GM10248 (cell line): ENCODE results near the gene NFKBIB.

Source experiments
- CTCF ChIA-PET: fragments of 300-600 bp; sonication (Branson Sonifier 250); formaldehyde crosslinking; extraction: SDS; loops from one replicate; lab custom pipeline; 2021; ENCODE audit warnings: antibody characterized with exemption; lab: Yijun Ruan, JAX
- POLR2A ChIA-PET: fragments of 350-650 bp; sonication (Branson Sonifier 250); formaldehyde crosslinking; extraction: SDS; loops from one replicate; lab custom pipeline; 2020; ENCODE audit warnings: antibody characterized with exemption; lab: Yijun Ruan, JAX
- DNase-seq: peaks from one replicate; pipeline ENCODE4 v3.0.0; 2012; ENCODE audit errors: extremely low spot score
- TF ChIP-seq, protein P1 (sequence below): IDR thresholded peaks from 2 replicates; pipeline ENCODE4 v1.5.1; 2012; ENCODE audit warnings: mild to moderate bottlenecking, low read depth; ENCODE audit errors: extremely low read depth, missing control alignments, control extremely low read depth

Gene NFKBIB

DNA sequence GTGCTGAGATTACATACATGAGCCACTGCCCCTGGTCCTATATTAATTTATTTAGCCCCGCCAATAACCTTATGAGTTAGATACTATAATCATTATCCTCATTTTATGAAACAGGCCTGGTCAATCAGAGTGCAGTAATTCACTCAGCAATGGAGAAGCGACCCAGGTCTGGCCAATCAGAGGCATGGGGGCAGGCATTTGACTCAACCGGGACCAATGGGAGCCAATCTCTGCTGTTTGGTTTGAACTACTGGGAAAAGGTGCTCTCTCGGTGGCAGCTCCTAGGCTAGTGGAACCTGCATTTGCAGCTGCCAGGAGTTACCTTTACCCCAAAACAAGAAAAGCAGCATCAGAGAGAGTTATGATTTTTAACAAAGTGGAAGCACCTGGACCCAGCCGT is 6.9 kb upstream of the NFKBIB start:
- no peak for DNase-seq
- ChIA-PET CTCF (interaction anchor here (1.0 to 2.4 kb wide), 2 partner anchors 20 to 490 kb away, joined by 3 to 5 read pairs; partner anchors contain the start of gene FAM98C), POLR2A (no interaction called here)
- TF ChIP-seq, protein P1, sequence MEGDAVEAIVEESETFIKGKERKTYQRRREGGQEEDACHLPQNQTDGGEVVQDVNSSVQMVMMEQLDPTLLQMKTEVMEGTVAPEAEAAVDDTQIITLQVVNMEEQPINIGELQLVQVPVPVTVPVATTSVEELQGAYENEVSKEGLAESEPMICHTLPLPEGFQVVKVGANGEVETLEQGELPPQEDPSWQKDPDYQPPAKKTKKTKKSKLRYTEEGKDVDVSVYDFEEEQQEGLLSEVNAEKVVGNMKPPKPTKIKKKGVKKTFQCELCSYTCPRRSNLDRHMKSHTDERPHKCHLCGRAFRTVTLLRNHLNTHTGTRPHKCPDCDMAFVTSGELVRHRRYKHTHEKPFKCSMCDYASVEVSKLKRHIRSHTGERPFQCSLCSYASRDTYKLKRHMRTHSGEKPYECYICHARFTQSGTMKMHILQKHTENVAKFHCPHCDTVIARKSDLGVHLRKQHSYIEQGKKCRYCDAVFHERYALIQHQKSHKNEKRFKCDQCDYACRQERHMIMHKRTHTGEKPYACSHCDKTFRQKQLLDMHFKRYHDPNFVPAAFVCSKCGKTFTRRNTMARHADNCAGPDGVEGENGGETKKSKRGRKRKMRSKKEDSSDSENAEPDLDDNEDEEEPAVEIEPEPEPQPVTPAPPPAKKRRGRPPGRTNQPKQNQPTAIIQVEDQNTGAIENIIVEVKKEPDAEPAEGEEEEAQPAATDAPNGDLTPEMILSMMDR = no peak

DNA sequence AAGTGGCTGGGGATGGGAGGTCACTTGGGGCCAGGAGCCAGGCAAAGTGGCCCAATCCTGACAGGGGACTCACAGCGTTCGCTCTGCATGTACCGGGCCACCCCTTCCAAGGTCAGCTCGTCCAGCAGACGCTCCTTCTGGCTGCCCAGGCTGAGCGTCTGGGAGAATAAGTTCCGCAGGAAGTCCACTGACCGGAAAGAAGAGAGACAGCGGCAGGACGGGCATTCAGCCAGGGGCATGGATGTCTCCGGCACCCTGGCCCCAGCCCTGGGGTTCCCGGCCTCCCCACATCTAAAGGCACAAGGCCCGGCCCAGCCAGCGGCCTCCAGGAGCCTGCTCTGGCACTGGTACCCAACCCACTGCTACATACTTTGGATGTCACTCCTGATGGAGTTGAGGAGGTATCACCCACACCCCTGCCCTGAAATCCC is 6.4 kb upstream of the NFKBIB start:
- no peak for DNase-seq
- ChIA-PET POLR2A (no interaction called here), CTCF (interaction anchor here (1.0 to 2.4 kb wide), 2 partner anchors 21 to 491 kb away, joined by 3 to 5 read pairs; partner anchors contain the start of gene FAM98C)
- TF ChIP-seq, protein P1 = no peak

DNA sequence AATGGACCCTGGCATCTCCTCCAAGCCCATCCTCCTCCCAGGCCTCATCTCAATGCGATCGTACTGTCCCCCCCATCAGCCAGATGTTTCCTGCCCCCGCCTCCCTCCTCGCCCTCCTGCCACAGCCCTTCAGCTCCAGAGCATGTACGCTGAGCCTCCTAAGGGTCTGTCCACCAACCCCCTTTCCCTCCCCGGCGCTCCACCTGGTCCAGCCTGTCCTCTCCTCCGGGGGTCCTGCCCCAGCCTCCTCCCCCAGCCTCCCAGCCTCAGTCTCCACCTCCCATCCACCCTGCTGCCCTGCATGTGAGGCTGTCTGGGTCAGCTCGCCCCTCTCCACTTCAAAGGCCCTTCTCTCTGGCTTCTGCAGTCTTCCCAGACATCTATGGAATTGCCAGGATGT is 4.8 kb upstream of the NFKBIB start:
- POLR2A ChIA-PET = no interaction called here
- CTCF ChIA-PET = interaction anchor here (0.8 to 1.2 kb wide), 2 partner anchors 16 to 260 kb away, joined by 3 read pairs; no protein-coding TSS in a partner anchor
- DNase-seq = no peak
- TF ChIP-seq, protein P1 = no peak

DNA sequence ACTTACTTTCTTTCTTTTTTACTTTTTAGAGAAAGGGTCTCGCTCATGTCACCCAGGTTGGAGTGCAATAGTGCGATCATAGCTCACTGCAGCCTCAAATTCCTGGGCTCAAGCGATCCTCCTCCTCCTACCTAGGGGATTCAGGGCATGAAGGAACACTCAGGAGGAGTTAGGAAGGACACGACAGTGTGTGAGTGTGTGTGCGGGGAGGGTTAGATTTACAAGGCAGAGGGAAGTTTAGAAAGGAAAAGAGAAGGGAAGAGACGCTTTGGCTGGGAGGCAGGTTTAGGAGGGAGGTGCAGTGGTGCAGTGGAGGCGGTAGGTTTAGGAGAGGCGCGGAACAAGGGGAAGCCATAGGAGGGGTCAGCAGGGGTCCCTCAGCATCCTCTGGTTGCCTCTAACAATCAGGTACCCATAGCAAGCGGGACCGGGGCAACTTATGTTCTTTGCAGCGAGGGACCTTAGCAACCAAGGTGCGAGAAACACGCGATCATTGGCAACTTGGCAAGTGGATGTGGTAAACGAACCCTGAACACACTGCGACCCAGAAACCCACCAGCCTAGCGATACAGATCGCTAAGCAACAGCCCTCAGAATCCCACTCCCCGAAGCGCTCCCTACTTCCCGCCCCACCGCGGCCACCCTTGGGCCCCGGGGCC is 852 bp upstream of the NFKBIB start:
- DNase-seq = no peak
- ChIA-PET POLR2A (no interaction called here), CTCF (interaction anchor here (0.7 kb wide), 1 partner anchor 11 kb away, joined by 3 read pairs; no protein-coding TSS in a partner anchor)
- TF ChIP-seq, protein P1 = no peak

DNA sequence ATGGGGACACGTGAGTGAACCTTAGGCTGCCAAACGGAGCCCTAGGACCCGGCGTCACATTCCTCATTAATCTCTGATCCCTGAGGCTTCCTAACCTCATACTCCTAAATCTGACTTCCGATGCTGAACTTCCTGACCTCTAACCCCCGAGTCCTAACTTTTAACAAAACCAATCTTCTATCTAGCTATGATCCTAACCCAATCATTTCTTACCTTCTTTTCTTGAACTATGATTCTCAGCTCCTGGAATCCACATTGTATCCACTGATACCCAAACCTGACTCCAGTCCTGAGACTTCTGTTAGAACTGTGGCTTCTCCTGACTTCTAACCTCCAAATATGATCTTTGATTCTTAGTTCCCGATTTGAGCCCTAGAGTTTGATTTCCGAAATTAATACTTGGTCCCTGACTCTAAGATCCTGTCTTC is 447 bp downstream of the NFKBIB start:
- TF ChIP-seq, protein P1 = no peak
- POLR2A ChIA-PET = interaction anchor here (0.7 to 1.0 kb wide), 3 partner anchors 20 to 69 kb away, joined by 3 read pairs; partner anchors contain the start of gene ECH1
- DNase-seq = no peak
- CTCF ChIA-PET = interaction anchor here (1.0 to 2.2 kb wide), 9 partner anchors 8 to 497 kb away, joined by 3 to 18 read pairs (median 4); partner anchors contain the start of genes FAM98C, MRPS12 and SARS2

DNA sequence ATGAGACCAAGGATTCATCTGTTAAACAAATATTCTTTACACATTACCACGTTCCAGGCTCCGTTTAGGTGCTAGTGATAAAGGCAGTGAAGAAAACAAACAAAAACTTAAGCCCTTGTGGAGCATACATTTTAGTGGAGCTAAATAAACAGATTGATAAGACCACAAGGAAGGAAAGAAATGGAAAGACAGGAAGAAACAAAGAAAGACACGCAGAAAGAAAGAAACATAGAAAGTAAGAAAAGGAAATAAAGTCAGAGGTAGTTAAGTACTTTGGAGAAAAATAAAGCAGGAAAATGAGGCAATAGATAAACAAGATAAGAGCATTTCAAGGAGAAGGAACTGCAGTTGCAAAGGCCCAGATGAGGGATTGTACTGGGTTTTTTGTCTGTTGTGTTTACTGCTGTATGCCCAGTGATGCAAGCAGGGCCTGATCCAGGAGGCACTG is 998 bp downstream of the NFKBIB start:
- TF ChIP-seq, protein P1 = no peak
- no peak for DNase-seq
- CTCF ChIA-PET = interaction anchor here (1.0 to 2.2 kb wide), 8 partner anchors 14 to 497 kb away, joined by 3 to 18 read pairs (median 5); partner anchors contain the start of genes FAM98C, MRPS12 and SARS2
- POLR2A ChIA-PET = no interaction called here
